ENCODE measurements around the gene GSTA3.
"Not testable (repeated sequence)": the region's sequence is repeated elsewhere in the genome, so short reads cannot be mapped to it uniquely, and the experiment has no call there.

GSTA3 gene

DNA sequence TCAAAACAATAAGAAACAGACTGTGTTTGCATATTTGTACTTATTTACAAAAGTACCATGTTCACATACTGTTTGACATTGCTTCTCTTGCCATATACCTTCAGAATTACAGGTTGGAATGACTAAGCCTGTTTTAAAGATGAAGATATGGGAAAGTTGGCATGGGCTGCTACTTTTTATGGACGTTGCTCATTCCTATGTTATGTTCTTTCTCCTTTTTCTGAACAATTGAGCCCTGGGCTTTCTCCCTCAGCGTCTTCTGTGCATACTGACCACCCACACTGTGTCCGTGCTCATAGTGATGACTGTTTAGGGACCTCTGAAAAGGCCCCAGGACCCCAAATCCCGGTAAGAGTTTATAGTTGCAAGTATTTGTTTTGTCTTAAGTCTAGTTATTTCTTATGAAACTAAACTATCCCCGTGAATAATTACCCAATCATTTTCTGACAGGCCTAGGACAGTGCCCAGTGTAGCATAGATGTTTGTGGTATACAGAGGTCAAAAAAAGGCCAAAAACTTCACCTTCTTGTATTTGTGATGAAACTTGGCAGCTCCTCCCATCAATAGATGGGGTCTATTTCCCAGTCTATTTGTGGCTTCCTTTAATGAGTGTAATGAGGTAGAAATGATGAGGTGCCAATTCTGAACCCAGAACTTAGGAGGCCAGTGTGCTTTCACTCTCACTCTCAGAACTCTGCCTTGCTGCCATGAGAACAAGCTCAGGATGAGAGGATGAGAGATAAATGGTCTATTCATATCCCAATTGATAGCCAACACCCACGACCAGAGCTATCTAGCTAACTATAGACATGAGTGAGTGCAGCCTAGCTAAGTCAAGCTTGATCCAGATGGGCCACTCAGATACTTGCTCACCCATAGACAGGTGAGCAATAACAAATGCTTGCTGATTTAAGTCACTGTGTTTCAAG is 44.7 kb upstream of the GSTA3 start:
- Histone ChIP-seq H3K4me3 (ENCODE audit: low read depth, low read length, poor library complexity, severe bottlenecking) (no peak overlapping the region), H3K9ac (ENCODE audit: low read length) (no peak overlapping the region), H3K36me3 (ENCODE audit: insufficient read depth, low read length) (no peaks in the 10 kb centered on the region), H3K9me3 (ENCODE audit: low read length) (no peaks in the 10 kb centered on the region), H3K4me2 (ENCODE audit: low read length) (no peak overlapping the region), H3K27me3 (ENCODE audit: insufficient read depth, low read length) (no peaks in the 10 kb centered on the region), H2AFZ (ENCODE audit: low read length) (no peak overlapping the region), H4K20me1 (ENCODE audit: insufficient read depth, low read length) (no peaks in the 10 kb centered on the region), H3K79me2 (ENCODE audit: insufficient read depth, low read length) (no peaks in the 10 kb centered on the region), H3K9me2 (ENCODE audit: low read depth, low read length) (no peaks in the 10 kb centered on the region), H3F3A (ENCODE audit: insufficient read depth, low read length) (no peaks in the 10 kb centered on the region), H3K4me1 (ENCODE audit: insufficient read depth, low read length, severe bottlenecking) (no peaks in the 10 kb centered on the region), H3K27ac (ENCODE audit: low read depth, low read length, poor library complexity, severe bottlenecking) (no peak overlapping the region)
- TF ChIP-seq CTCF (IDR thresholded peaks at IDR 0.05; ENCODE audit: low read length) = no peak
- no peak for TF ChIP-seq EZH2 (IDR thresholded peaks at IDR 0.05; ENCODE audit: borderline replicate concordance, low read length)

DNA sequence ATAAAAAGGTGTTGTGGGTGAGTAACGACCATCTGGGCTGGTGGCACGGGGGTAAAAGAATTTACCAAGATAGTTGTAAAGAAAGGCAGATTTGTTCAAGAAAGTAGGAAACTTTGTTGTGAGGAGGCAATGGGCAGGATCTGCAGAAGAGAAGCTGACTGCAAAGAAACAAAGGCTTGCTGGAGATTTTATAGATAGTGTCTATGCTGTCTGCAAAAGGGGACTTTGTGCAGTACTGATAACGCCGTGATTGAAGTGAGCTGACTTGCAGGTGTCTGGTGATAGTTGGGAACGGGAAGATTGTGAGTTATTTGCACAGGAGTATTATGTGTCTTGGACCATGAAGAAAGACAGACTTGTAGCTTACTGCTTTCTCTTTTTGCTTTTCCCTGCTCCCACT is 36.8 kb upstream of the GSTA3 start:
- H3K4me3 ChIP-seq (ENCODE audit: low read depth, low read length, poor library complexity, severe bottlenecking) = no peak overlapping the region
- no peaks in the 10 kb centered on the region for H3K9me2 ChIP-seq (ENCODE audit: low read depth, low read length)
- H3K36me3 ChIP-seq (ENCODE audit: insufficient read depth, low read length) = no peaks in the 10 kb centered on the region
- no peak overlapping the region for H3K27ac ChIP-seq (ENCODE audit: low read depth, low read length, poor library complexity, severe bottlenecking)
- no peak overlapping the region for H2AFZ ChIP-seq (ENCODE audit: low read length)
- no peak overlapping the region for H3K9ac ChIP-seq (ENCODE audit: low read length)
- no peaks in the 10 kb centered on the region for H3K27me3 ChIP-seq (ENCODE audit: insufficient read depth, low read length)
- no peaks in the 10 kb centered on the region for H3K9me3 ChIP-seq (ENCODE audit: low read length)
- H3F3A ChIP-seq (ENCODE audit: insufficient read depth, low read length) = no peaks in the 10 kb centered on the region
- no peaks in the 10 kb centered on the region for H3K4me1 ChIP-seq (ENCODE audit: insufficient read depth, low read length, severe bottlenecking)
- TF ChIP-seq EZH2 (IDR thresholded peaks at IDR 0.05; ENCODE audit: borderline replicate concordance, low read length) = no peak
- H3K4me2 ChIP-seq (ENCODE audit: low read length) = no peak overlapping the region
- no peaks in the 10 kb centered on the region for H4K20me1 ChIP-seq (ENCODE audit: insufficient read depth, low read length)
- H3K79me2 ChIP-seq (ENCODE audit: insufficient read depth, low read length) = no peaks in the 10 kb centered on the region

- not testable (repeated sequence) for H4K20me1 ChIP-seq (ENCODE audit: insufficient read depth, low read length); H3K27ac ChIP-seq (ENCODE audit: low read depth, low read length, poor library complexity, severe bottlenecking); H3K79me2 ChIP-seq (ENCODE audit: insufficient read depth, low read length); H3K9ac ChIP-seq (ENCODE audit: low read length); H3F3A ChIP-seq (ENCODE audit: insufficient read depth, low read length); H3K4me1 ChIP-seq (ENCODE audit: insufficient read depth, low read length, severe bottlenecking); H3K9me3 ChIP-seq (ENCODE audit: low read length); H2AFZ ChIP-seq (ENCODE audit: low read length); H3K4me2 ChIP-seq (ENCODE audit: low read length); H3K36me3 ChIP-seq (ENCODE audit: insufficient read depth, low read length); H3K9me2 ChIP-seq (ENCODE audit: low read depth, low read length); H3K4me3 ChIP-seq (ENCODE audit: low read depth, low read length, poor library complexity, severe bottlenecking); H3K27me3 ChIP-seq (ENCODE audit: insufficient read depth, low read length)
Observed at GRCh38 chr6:52942821-52943220, 33.3 kb upstream of the GSTA3 start.

DNA sequence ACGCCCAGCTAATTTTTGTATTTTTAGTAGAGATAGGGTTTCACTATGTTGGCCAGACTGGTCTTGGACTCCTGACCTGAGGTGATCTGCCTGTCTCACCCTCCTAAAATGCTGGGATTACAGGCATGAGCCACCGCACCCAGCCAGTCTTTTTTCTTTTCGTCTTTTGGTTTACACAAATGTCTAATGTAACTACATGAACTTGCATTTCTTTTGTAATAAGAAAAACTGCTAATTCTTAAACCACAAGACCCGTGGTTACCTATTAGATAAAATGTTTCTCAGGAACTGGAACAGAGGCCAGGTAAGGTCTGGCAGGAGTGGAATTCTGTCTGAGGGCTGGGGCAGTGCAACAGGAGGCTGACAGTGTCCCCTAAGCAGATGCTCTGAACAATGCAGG is 32.7 kb upstream of the GSTA3 start:
- no peaks in the 10 kb centered on the region for H3K27me3 ChIP-seq (ENCODE audit: insufficient read depth, low read length)
- H3K9me3 ChIP-seq (ENCODE audit: low read length) = no peaks in the 10 kb centered on the region
- no peaks in the 10 kb centered on the region for H3K36me3 ChIP-seq (ENCODE audit: insufficient read depth, low read length)
- H3F3A ChIP-seq (ENCODE audit: insufficient read depth, low read length) = no peaks in the 10 kb centered on the region
- H2AFZ ChIP-seq (ENCODE audit: low read length) = no peak overlapping the region
- no peak for TF ChIP-seq CTCF (IDR thresholded peaks at IDR 0.05; ENCODE audit: low read length)
- no peak for TF ChIP-seq EZH2 (IDR thresholded peaks at IDR 0.05; ENCODE audit: borderline replicate concordance, low read length)
- no peak overlapping the region for H3K27ac ChIP-seq (ENCODE audit: low read depth, low read length, poor library complexity, severe bottlenecking)
- H4K20me1 ChIP-seq (ENCODE audit: insufficient read depth, low read length) = no peaks in the 10 kb centered on the region
- H3K9ac ChIP-seq (ENCODE audit: low read length) = no peak overlapping the region
- H3K4me2 ChIP-seq (ENCODE audit: low read length) = no peak overlapping the region
- no peaks in the 10 kb centered on the region for H3K4me1 ChIP-seq (ENCODE audit: insufficient read depth, low read length, severe bottlenecking)
- no peak overlapping the region for H3K4me3 ChIP-seq (ENCODE audit: low read depth, low read length, poor library complexity, severe bottlenecking)
- no peaks in the 10 kb centered on the region for H3K79me2 ChIP-seq (ENCODE audit: insufficient read depth, low read length)
- H3K9me2 ChIP-seq (ENCODE audit: low read depth, low read length) = no peaks in the 10 kb centered on the region

Measured in OCI-LY1 (cell line).